ENCODE data around the gene APC2. TPM values are rescaled to one million over a fixed set of nuclear protein-coding genes. Genes with fewer than 3 reads are reported as not detected.

The APC2 gene
- total and polyA plus RNA-seq, 9 donors = under 0.01 to 0.28 (median 0.11) TPM; not detected in 1

DNA sequence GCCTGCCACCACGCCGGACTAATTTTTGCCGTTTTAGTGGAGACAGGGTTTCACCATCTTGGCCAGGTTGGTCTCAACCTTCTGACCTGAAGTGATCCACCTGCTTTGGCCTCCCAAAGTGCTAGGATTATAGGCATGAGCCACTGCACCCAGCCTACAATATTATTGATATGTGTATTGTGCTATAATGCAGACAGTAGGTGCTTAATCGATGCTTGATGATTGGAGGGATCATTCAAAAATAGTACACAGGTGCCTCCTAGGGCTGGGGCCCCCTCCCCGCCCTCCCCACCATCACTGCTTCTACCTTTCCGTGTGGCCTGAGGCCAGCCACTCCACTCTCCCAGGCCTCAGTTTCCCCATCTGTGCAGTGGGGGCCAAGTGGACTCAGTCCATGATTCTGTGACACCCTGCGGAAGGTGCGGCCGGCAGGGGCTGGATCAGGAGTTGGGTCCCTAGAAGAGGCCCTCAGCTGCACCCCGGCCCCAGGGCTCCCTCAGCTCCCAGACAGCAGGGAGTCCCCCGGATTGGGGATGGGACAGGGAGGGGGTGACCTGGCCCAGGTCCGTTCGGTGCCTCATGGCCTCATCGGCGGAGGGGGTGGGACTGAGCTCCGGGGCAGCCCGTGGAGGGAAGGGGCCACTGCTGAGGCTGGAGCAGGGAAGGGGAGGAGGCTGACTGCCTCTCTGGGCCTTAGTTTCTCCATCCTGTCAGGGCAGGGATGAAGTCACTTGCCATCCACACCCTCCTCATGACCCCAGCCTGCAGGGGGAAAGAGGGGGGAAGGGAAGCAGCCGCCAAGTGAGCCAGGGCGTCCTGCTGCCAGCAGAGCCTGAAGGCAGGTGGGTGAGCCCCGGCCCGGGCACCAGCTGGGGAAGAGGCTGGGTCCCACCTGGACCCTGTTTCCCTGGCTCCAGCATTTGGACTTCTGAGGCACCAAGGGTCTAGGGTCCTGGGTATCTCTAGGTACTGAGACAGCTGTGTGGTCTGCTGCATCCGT lies 61.7 kb downstream of the APC2 start:
- DNase-seq = no peak
- H3K4me3 ChIP-seq = no peak overlapping the region
- H3K36me3 ChIP-seq = no peaks in the 10 kb centered on the region
- H3K4me1 ChIP-seq (ENCODE audit: insufficient read depth) = peaks cover 2% of the 10 kb centered on the region
- H3K9me3 ChIP-seq = no peaks in the 10 kb centered on the region
- H3K27ac ChIP-seq = no peak overlapping the region
- peaks cover 5% of the 10 kb centered on the region for H3K27me3 ChIP-seq
- TF ChIP-seq POLR2A (IDR thresholded peaks at IDR 0.05) (no peak), EP300 (IDR thresholded peaks at IDR 0.05) (no peak)
- TF ChIP-seq, protein P1, sequence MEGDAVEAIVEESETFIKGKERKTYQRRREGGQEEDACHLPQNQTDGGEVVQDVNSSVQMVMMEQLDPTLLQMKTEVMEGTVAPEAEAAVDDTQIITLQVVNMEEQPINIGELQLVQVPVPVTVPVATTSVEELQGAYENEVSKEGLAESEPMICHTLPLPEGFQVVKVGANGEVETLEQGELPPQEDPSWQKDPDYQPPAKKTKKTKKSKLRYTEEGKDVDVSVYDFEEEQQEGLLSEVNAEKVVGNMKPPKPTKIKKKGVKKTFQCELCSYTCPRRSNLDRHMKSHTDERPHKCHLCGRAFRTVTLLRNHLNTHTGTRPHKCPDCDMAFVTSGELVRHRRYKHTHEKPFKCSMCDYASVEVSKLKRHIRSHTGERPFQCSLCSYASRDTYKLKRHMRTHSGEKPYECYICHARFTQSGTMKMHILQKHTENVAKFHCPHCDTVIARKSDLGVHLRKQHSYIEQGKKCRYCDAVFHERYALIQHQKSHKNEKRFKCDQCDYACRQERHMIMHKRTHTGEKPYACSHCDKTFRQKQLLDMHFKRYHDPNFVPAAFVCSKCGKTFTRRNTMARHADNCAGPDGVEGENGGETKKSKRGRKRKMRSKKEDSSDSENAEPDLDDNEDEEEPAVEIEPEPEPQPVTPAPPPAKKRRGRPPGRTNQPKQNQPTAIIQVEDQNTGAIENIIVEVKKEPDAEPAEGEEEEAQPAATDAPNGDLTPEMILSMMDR (IDR thresholded peaks at IDR 0.05) = no peak
- intact Hi-C loops (cut with DNase I) = no loop called here
- 34 to 52% (median 37%) methylated on average over 21 to 22 of the region's 22 CpGs for WGBS, 3 donors

DNA sequence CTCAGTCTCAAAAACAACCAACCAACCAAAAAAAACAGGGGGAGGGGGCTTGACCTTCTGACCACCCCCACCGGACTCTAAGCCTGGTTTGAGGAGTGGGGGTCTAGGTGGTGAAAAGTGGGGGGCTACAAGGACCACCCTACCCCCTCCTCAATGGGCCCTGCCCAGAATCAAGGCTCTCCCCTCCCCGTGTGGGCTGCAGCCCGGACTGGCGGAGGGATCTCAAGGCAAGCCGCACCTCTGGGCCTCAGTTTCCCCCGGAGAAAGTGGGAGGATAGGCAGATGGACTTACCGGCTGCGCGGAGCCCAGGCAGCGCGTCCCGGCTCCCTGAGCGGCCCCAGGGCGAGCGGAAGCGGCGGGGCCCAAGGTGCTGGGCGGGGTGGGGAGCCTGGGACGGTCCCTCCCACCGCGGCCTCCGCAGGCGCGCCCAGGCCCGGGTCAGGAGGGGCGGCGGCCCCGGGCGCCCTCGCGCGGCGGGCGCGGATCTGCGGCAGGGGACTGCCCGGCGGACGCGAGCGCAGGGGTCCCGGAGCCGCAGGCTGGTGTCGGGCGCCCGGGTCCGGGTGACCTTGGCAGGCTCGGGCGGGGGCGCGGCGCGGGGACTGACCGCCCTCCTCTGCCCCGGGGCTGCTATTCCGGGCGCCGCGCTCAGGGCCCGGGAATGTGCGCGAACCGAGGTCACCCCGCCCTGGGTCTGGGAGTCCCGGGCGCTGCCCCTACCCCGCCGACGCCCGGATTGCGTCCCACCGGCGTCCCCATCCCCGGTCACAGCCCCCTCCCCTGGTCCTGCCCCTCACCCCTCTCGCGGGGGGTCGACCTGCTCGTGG lies 63.0 kb downstream of the APC2 start, which contains the start of gene ADAMTSL5:
Gene ADAMTSL5 (minus strand): TSS at position 349 of the 828 bp plus-strand sequence. CDS start 2,076 bp downstream, outside the sequence.
- H3K9me3 ChIP-seq = no peaks in the 10 kb centered on the region
- H3K27ac ChIP-seq = peak within 1 kb of the TSS in 1 of 2 donors; percentile 29
- H3K36me3 ChIP-seq = no peaks in the 10 kb centered on the region
- H3K4me3 ChIP-seq = peak within 1 kb of the TSS; percentile 55
- 2 to 8% (median 2%) methylated on average over 14 to 78 of the region's 78 CpGs for WGBS, 3 donors
- intact Hi-C loops (cut with DNase I) = no loop called here
- no peaks in the 10 kb centered on the region for H3K4me1 ChIP-seq (ENCODE audit: insufficient read depth)
- peaks cover 5% of the 10 kb centered on the region for H3K27me3 ChIP-seq
- TF ChIP-seq, protein P1 (IDR thresholded peaks at IDR 0.05) = no peak
- no peak for TF ChIP-seq POLR2A (IDR thresholded peaks at IDR 0.05)
- TF ChIP-seq EP300 (IDR thresholded peaks at IDR 0.05) = no peak
- peak in 2 of 5 donors; percentile 51 to 71 for DNase-seq

DNA sequence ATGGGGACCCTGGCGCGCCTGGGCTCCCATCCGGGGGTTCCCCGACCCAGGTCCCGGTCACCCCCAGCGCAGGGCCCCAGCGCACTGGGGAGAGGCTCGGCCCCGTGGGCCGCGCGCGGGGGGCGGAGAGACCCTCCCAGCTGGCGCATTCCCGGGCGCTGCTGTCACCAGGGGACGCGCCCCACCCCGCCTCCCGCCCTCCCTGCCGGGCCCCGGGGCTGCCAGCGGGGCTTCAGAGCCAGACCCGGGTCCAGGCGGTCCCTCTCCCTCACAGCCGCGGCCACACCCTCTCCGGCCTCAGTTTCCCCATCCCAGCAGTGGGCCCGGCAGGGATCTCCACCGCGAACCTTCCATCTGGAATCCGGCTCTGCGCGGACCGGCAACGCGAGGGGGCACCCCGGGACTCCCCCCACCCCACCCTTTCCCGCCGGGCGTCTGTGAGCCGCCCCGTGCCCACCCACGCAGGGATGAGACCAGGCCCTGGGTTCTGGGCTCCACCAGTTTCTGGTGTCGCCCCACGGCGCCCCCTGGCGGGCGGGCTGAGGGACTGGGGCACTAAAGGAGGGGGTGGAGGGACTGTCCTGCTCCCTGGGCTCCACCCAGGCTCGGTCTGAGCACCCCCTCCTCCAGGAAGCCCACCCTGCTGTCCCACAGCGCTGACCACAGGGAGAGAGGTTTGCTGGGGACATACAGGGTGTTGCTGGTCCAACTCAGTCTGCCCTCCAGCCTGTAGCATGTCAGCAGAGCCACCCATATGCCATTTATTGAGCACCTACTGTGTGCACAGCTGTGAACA lies 63.8 kb downstream of the APC2 start:
- peak in 1 of 5 donors; percentile 43 for DNase-seq
- 2 to 6% (median 3%) methylated on average over 29 to 52 of the region's 52 CpGs for WGBS, 3 donors
- H3K36me3 ChIP-seq = no peaks in the 10 kb centered on the region
- TF ChIP-seq EP300 (IDR thresholded peaks at IDR 0.05) = no peak
- intact Hi-C loops (cut with DNase I) = no loop called here
- H3K4me3 ChIP-seq = peak overlapping the region; percentile 55
- no peaks in the 10 kb centered on the region for H3K9me3 ChIP-seq
- peak overlapping the region in 1 of 2 donors; percentile 29 for H3K27ac ChIP-seq
- peaks cover 5% of the 10 kb centered on the region for H3K27me3 ChIP-seq
- no peaks in the 10 kb centered on the region for H3K4me1 ChIP-seq (ENCODE audit: insufficient read depth)

DNA sequence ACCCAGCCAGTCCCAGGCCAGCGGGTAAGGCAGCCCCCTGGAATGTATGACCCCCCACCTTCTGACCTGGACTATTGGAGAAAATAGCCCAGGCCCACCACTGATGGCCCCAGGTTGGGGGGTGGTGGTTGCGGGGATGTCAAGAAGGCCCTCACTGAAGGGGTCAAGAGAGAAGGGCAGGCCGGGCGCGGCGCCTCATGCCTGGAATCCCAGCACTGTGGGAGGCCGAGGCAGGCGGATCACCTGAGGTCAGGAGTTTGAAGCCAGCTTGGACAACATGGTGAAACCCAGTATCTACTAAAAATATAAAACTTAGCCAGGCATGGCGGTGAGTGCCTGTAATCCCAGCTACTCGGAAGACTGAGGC lies 64.4 kb downstream of the APC2 start:
- DNase-seq = no peak
- H3K27me3 ChIP-seq = peaks cover 5% of the 10 kb centered on the region
- TF ChIP-seq, protein P1 (IDR thresholded peaks at IDR 0.05) = no peak
- TF ChIP-seq EP300 (IDR thresholded peaks at IDR 0.05) = no peak
- no peak for TF ChIP-seq POLR2A (IDR thresholded peaks at IDR 0.05)
- no peaks in the 10 kb centered on the region for H3K4me1 ChIP-seq (ENCODE audit: insufficient read depth)
- H3K36me3 ChIP-seq = no peaks in the 10 kb centered on the region
- intact Hi-C loops (cut with DNase I) = no loop called here
- H3K9me3 ChIP-seq = no peaks in the 10 kb centered on the region
- 47 to 84% (median 49%) methylated on average over 10 of the region's 10 CpGs for WGBS, 3 donors
- H3K4me3 ChIP-seq = no peak overlapping the region
- no peak overlapping the region for H3K27ac ChIP-seq

Measured in ovary (tissue), 9 donors.